T-cell (primary cell): ENCODE measurements around the gene ASTL. TPM values are rescaled to one million over a fixed set of nuclear protein-coding genes. Genes with fewer than 3 reads are reported as not detected.

ENCODE experiments used
- ATAC-seq, 4 experiments: fragments of 200-7000 bp in 3 of 4; fragments of 150-1000 bp in 1 of 4; cut with Tn5 transposase; replicated peaks in 1 of 4; 1 replicate in 3 of 4; 2 replicates in 1 of 4; pipeline ENCODE4 v1.10.0; 2021; ENCODE audit warnings: moderate library complexity in 3 of 4, mild to moderate bottlenecking in 2 of 4, moderate number of reproducible peaks in 1 of 4
- CTCF ChIA-PET, 2 donors: fragments of 300-600 bp; sonication (Branson Sonifier 250); formaldehyde crosslinking; loops; one replicate each; lab custom pipeline; 2022; ENCODE audit warnings: antibody characterized with exemption in 2 of 2; lab: Charles Lee
- POLR2A ChIA-PET, 2 donors: fragments of 300-600 bp; sonication (Branson Sonifier 250); formaldehyde crosslinking; loops; one replicate each; lab custom pipeline; 2022; ENCODE audit warnings: antibody characterized with exemption in 2 of 2; lab: Charles Lee
- DNase-seq, 35 experiments: peaks; one replicate each; pipeline versions ENCODE4 v3.0.0 to v3.0.0-alpha.2; 2013 to 2023
- H3K27ac ChIP-seq: one replicate; pipeline ENCODE4 v1.5.1; 2013; ENCODE audit warnings: low read length
- H3K27me3 ChIP-seq, 2 experiments: replicated peaks in 1 of 2; 1 replicate in 1 of 2; 2 replicates in 1 of 2; pipeline versions ENCODE4 v1.6.1 to v1.7.0; 2013; ENCODE audit warnings: low read length in 1 of 2, mixed read lengths in 1 of 2; ENCODE audit not compliant: control insufficient read depth in 2 of 2, insufficient read depth in 2 of 2; ENCODE audit errors: extremely low read depth in 1 of 2
- H3K36me3 ChIP-seq, 2 donors: 1 replicate in 1 of 2; 2 replicates in 1 of 2; pipeline versions ENCODE4 v1.6.1 to v1.7.0; 2013; ENCODE audit warnings: low read length in 1 of 2; ENCODE audit not compliant: control insufficient read depth in 2 of 2, insufficient read depth in 1 of 2; ENCODE audit errors: extremely low read depth in 1 of 2
- H3K4me1 ChIP-seq, 2 experiments: 1 replicate in 1 of 2; 2 replicates in 1 of 2; pipeline versions ENCODE4 v1.6.1 to v1.7.0; 2013; ENCODE audit warnings: low read length in 2 of 2, mixed read lengths in 1 of 2; ENCODE audit not compliant: insufficient read depth in 2 of 2, control insufficient read depth in 1 of 2; ENCODE audit errors: extremely low read depth in 1 of 2
- H3K4me3 ChIP-seq, 2 donors: 1 replicate in 1 of 2; 2 replicates in 1 of 2; pipeline versions ENCODE4 v1.5.1 to v1.7.0; 2013; ENCODE audit warnings: mild to moderate bottlenecking in 2 of 2, low read length in 1 of 2, moderate library complexity in 1 of 2; ENCODE audit not compliant: control insufficient read depth in 1 of 2; ENCODE audit errors: extremely low read depth in 1 of 2
- H3K9me3 ChIP-seq: 2 replicates; pipeline ENCODE4 v1.7.0; 2013
- H3K27ac Mint-ChIP-seq, 2 donors: one replicate each; pipeline ENCODE4 v1.8.0; 2020 to 2021; ENCODE audit warnings: mild to moderate bottlenecking in 2 of 2, mixed read lengths in 2 of 2
- H3K27me3 Mint-ChIP-seq, 2 donors: one replicate each; pipeline ENCODE4 v1.8.0; 2021 to 2022; ENCODE audit warnings: mixed read lengths in 2 of 2
- H3K36me3 Mint-ChIP-seq: one replicate; pipeline ENCODE4 v1.8.0; 2021; ENCODE audit warnings: mixed read lengths
- H3K4me1 Mint-ChIP-seq, 3 donors: one replicate each; pipeline ENCODE4 v1.8.0; 2020 to 2022; ENCODE audit warnings: mixed read lengths in 3 of 3, mild to moderate bottlenecking in 1 of 3
- H3K4me3 Mint-ChIP-seq, 3 donors: one replicate each; pipeline ENCODE4 v1.8.0; 2020 to 2022; ENCODE audit warnings: mild to moderate bottlenecking in 3 of 3, mixed read lengths in 3 of 3, moderate library complexity in 3 of 3
- H3K9me3 Mint-ChIP-seq, 3 donors: one replicate each; pipeline ENCODE4 v1.8.0; 2020 to 2022; ENCODE audit warnings: mixed read lengths in 3 of 3
- WGBS: methylation state at CpG from one replicate; pipeline ENCODE4 v1.1.5; 2013; ENCODE audit warnings: missing lambda C conversion rate; ENCODE audit not compliant: insufficient coverage; 5-methylcytosine and 5-hydroxymethylcytosine counted together
- total RNA-seq, 35 experiments: library from RNA in 6 of 35; stranded (reverse) in 6 of 35; fragments of 120-200 nt in 1 of 35; gene quantifications; one replicate each; pipeline versions ENCODE4 v1.2.1 to v1.2.4 and lab custom pipeline; 2013 to 2026

The ASTL gene
- total RNA-seq, 5 donors from 2014 or later (not counting 1 experiment from before 2014, with no cell fraction given), result 1.2 to 10.4 (median 1.4) TPM

- Mint-ChIP-seq H3K27me3 (no peaks in the 10 kb centered on the region), H3K27ac (no peak overlapping the region), H3K9me3 (no peaks in the 10 kb centered on the region), H3K4me3 (no peak overlapping the region), H3K4me1 (peaks cover 5 to 13% (median 5%) of the 10 kb centered on the region in 3 donors), H3K36me3 (peaks cover 17% of the 10 kb centered on the region)
- DNase-seq, result peak in 1 of 35 experiments; percentile 21
- H3K27me3 ChIP-seq, result no peaks in the 10 kb centered on the region
- no peaks in the 10 kb centered on the region for H3K9me3 ChIP-seq
- ATAC-seq, result peak in 1 of 4 experiments; percentile 40
- POLR2A ChIA-PET, result interaction anchor here (0.6 to 0.8 kb wide), 2 partner anchors 50 to 66 kb away, joined by 3 read pairs; no protein-coding TSS in a partner anchor
- peaks cover 0 to 7% of the 10 kb centered on the region in 2 experiments for H3K4me1 ChIP-seq
- H3K27ac ChIP-seq, result no peak overlapping the region
- H3K4me3 ChIP-seq, result no peak overlapping the region
- CTCF ChIA-PET, result interaction anchor here (0.6 to 1.7 kb wide), 5 partner anchors 23 to 43 kb away, joined by 3 to 4 read pairs (median 4); partner anchors contain the start of gene ASTL (in 2 of the 2)
- peaks cover 0 to 15% of the 10 kb centered on the region in 2 donors for H3K36me3 ChIP-seq
Measured at GRCh38 chr2:96180521-96180920, 42.2 kb upstream of the ASTL start.

- no peaks in the 10 kb centered on the region for H3K9me3 Mint-ChIP-seq
- H3K27me3 ChIP-seq, result peaks cover 0 to under 1% of the 10 kb centered on the region in 2 experiments
- H3K36me3 ChIP-seq, result peaks cover 0 to 9% of the 10 kb centered on the region in 2 donors
- 93% methylated on average over 1 of the region's 1 CpG for WGBS
- no peak for DNase-seq
- H3K36me3 Mint-ChIP-seq, result peaks cover 12% of the 10 kb centered on the region
- H3K4me1 Mint-ChIP-seq, result peaks cover 5 to 13% (median 5%) of the 10 kb centered on the region in 3 donors
- H3K4me1 ChIP-seq, result peaks cover 0 to 7% of the 10 kb centered on the region in 2 experiments
- H3K27ac Mint-ChIP-seq, result no peak overlapping the region
- no peak overlapping the region for H3K4me3 Mint-ChIP-seq
- H3K4me3 ChIP-seq, result no peak overlapping the region
- H3K9me3 ChIP-seq, result no peaks in the 10 kb centered on the region
- ChIA-PET POLR2A (interaction anchor here in 1 of 2 donors (0.8 kb wide), 1 partner anchor 66 kb away, joined by 3 read pairs; no protein-coding TSS in a partner anchor), CTCF (interaction anchor here (0.6 to 1.7 kb wide), 3 partner anchors 28 to 42 kb away, joined by 3 to 4 read pairs (median 4); partner anchors contain the start of gene ASTL (in 2 of the 2))
- H3K27ac ChIP-seq, result no peak overlapping the region
- no peak for ATAC-seq
- H3K27me3 Mint-ChIP-seq, result no peaks in the 10 kb centered on the region
Measured at GRCh38 chr2:96180002-96180401, 41.7 kb upstream of the ASTL start.

GRCh38 chr2:96176661-96177060, 38.4 kb upstream of the ASTL start:
- Mint-ChIP-seq H3K36me3 (no peaks in the 10 kb centered on the region), H3K9me3 (no peaks in the 10 kb centered on the region), H3K27me3 (no peaks in the 10 kb centered on the region), H3K4me3 (no peak overlapping the region), H3K4me1 (peaks cover 11 to 20% (median 16%) of the 10 kb centered on the region in 3 donors), H3K27ac (no peak overlapping the region)
- ChIA-PET POLR2A (no interaction called here), CTCF (interaction anchor here (0.7 to 5.8 kb wide), 4 partner anchors 33 to 65 kb away, joined by 5 to 76 read pairs (median 20); partner anchors contain the start of genes ASTL (in 1 of the 2) and DUSP2 (in 1 of the 2))
- WGBS, result 100% methylated on average over 1 of the region's 4 CpGs
- no peak overlapping the region for H3K4me3 ChIP-seq
- no peak for ATAC-seq
- H3K27ac ChIP-seq, result no peak overlapping the region
- H3K36me3 ChIP-seq, result no peaks in the 10 kb centered on the region
- DNase-seq, result no peak
- peaks cover 3 to 15% of the 10 kb centered on the region in 2 experiments for H3K4me1 ChIP-seq
- peaks cover 0 to 3% of the 10 kb centered on the region in 2 experiments for H3K27me3 ChIP-seq
- H3K9me3 ChIP-seq, result no peaks in the 10 kb centered on the region

GRCh38 chr2:96175951-96176350, 37.6 kb upstream of the ASTL start:
- 82% methylated on average over 6 of the region's 6 CpGs for WGBS
- POLR2A ChIA-PET, result interaction anchor here (1.0 to 2.5 kb wide), 2 partner anchors 38 kb away, joined by 6 to 14 read pairs; partner anchors contain the start of gene ASTL (in 1 of the 2)
- H3K27ac Mint-ChIP-seq, result no peak overlapping the region

GRCh38 chr2:96174251-96175144, 36.2 kb upstream of the ASTL start:
- POLR2A ChIA-PET, result interaction anchor here (0.6 to 2.5 kb wide), 3 partner anchors 27 to 36 kb away, joined by 3 to 14 read pairs (median 11); partner anchors contain the start of gene ASTL (in 2 of the 2)
- Mint-ChIP-seq H3K4me3 (no peak overlapping the region), H3K27ac (peak overlapping the region; percentile 65 to 73), H3K4me1 (peaks cover 6 to 11% (median 9%) of the 10 kb centered on the region in 3 donors), H3K9me3 (no peaks in the 10 kb centered on the region), H3K27me3 (no peaks in the 10 kb centered on the region), H3K36me3 (no peaks in the 10 kb centered on the region)
- CTCF ChIA-PET, result interaction anchor here (0.5 to 5.8 kb wide), 28 partner anchors 11 to 182 kb away, joined by 3 to 128 read pairs (median 6); partner anchors contain the start of genes ASTL (in 2 of the 2), ADRA2B (in 1 of the 2), DUSP2 (in 1 of the 2) and STARD7 (in 1 of the 2)
- peaks cover 0 to 3% of the 10 kb centered on the region in 2 experiments for H3K27me3 ChIP-seq
- no peaks in the 10 kb centered on the region for H3K9me3 ChIP-seq
- no peak overlapping the region for H3K4me3 ChIP-seq
- H3K27ac ChIP-seq, result no peak overlapping the region
- no peaks in the 10 kb centered on the region for H3K36me3 ChIP-seq
- peak; percentile 94 to 98 (median 97) for ATAC-seq
- peak; percentile 59 to 89 (median 80) for DNase-seq
- 20% methylated on average over 5 of the region's 8 CpGs for WGBS
- H3K4me1 ChIP-seq, result peaks cover 3 to 8% of the 10 kb centered on the region in 2 experiments

More at GRCh38 chr2:96175951-96176350, 37.6 kb upstream of the ASTL start:
- H3K27me3 ChIP-seq, result peaks cover 0 to 3% of the 10 kb centered on the region in 2 experiments
- no peaks in the 10 kb centered on the region for H3K36me3 ChIP-seq
- no peak overlapping the region for H3K4me3 ChIP-seq
- H3K4me1 ChIP-seq, result peaks cover 3 to 15% of the 10 kb centered on the region in 2 experiments
- ATAC-seq, result no peak
- no peak for DNase-seq
- H3K4me1 Mint-ChIP-seq, result peaks cover 11 to 18% (median 16%) of the 10 kb centered on the region in 3 donors
- H3K4me3 Mint-ChIP-seq, result no peak overlapping the region
- H3K36me3 Mint-ChIP-seq, result no peaks in the 10 kb centered on the region
- no peaks in the 10 kb centered on the region for H3K27me3 Mint-ChIP-seq
- H3K9me3 Mint-ChIP-seq, result no peaks in the 10 kb centered on the region
- CTCF ChIA-PET, result interaction anchor here (0.6 to 5.8 kb wide), 8 partner anchors 27 to 183 kb away, joined by 3 to 128 read pairs (median 10); partner anchors contain the start of genes ASTL (in 2 of the 2) and DUSP2 (in 1 of the 2)
- H3K9me3 ChIP-seq, result no peaks in the 10 kb centered on the region
- no peak overlapping the region for H3K27ac ChIP-seq

GRCh38 chr2:96171831-96172230, 33.5 kb upstream of the ASTL start:
- POLR2A ChIA-PET, result no interaction called here
- H3K4me3 Mint-ChIP-seq, result no peak overlapping the region
- H3K9me3 Mint-ChIP-seq, result no peaks in the 10 kb centered on the region
- no peak overlapping the region for H3K27ac ChIP-seq
- CTCF ChIA-PET, result interaction anchor here in 1 of 2 donors (5.8 kb wide), 1 partner anchor 33 kb away, joined by 76 read pairs; the partner anchor contains the start of gene ASTL
- ATAC-seq (no peak), DNase-seq (no peak)
- no peaks in the 10 kb centered on the region for H3K27me3 Mint-ChIP-seq
- no peaks in the 10 kb centered on the region for H3K9me3 ChIP-seq
- WGBS, result 93% methylated on average over 3 of the region's 15 CpGs
- H3K27me3 ChIP-seq, result peaks cover 0 to 3% of the 10 kb centered on the region in 2 experiments
- H3K27ac Mint-ChIP-seq, result no peak overlapping the region
- no peak overlapping the region for H3K4me3 ChIP-seq
- no peaks in the 10 kb centered on the region for H3K36me3 Mint-ChIP-seq
- no peaks in the 10 kb centered on the region for H3K36me3 ChIP-seq
- peaks cover 3 to 16% of the 10 kb centered on the region in 2 experiments for H3K4me1 ChIP-seq
- peaks cover 12 to 18% (median 15%) of the 10 kb centered on the region in 3 donors for H3K4me1 Mint-ChIP-seq
